ENCODE results near the gene KRTAP10-6.
"Not testable (repeated sequence)": the region's sequence is repeated elsewhere in the genome, so short reads cannot be mapped to it uniquely, and the experiment has no call there.

The KRTAP10-6 gene

GRCh38 chr21:44578371-44579055, 13.8 kb downstream of the KRTAP10-6 start:
- no peak for DNase-seq (ENCODE audit: low spot score)

- no peak for DNase-seq (ENCODE audit: low spot score)
Observed at GRCh38 chr21:44576025-44576420, 16.3 kb downstream of the KRTAP10-6 start.

- no peak for DNase-seq (ENCODE audit: low spot score)
Observed at GRCh38 chr21:44575307-44576024, 16.8 kb downstream of the KRTAP10-6 start.

GRCh38 chr21:44574457-44575306, 17.6 kb downstream of the KRTAP10-6 start:
- DNase-seq (ENCODE audit: low spot score): no peak

GRCh38 chr21:44573630-44574456, 18.5 kb downstream of the KRTAP10-6 start, which contains the start of gene KRTAP10-4:
KRTAP10-4 (plus strand) TSS chr21:44573729; CDS start chr21:44573759, 30 bp downstream.
- not testable (repeated sequence) for DNase-seq (ENCODE audit: low spot score)

- DNase-seq (ENCODE audit: low spot score): no peak
Observed at GRCh38 chr21:44572959-44573583, 19.2 kb downstream of the KRTAP10-6 start.

GRCh38 chr21:44571844-44572782, 20.2 kb downstream of the KRTAP10-6 start:
- DNase-seq (ENCODE audit: low spot score): no peak

- no peak for DNase-seq (ENCODE audit: low spot score)
Observed at GRCh38 chr21:44571296-44571695, 21.0 kb downstream of the KRTAP10-6 start.

GRCh38 chr21:44569861-44570517, 22.3 kb downstream of the KRTAP10-6 start:
- no peak for DNase-seq (ENCODE audit: low spot score)

GRCh38 chr21:44568667-44569556, 23.4 kb downstream of the KRTAP10-6 start:
- no peak for DNase-seq (ENCODE audit: low spot score)

GRCh38 chr21:44568261-44568660, 24.0 kb downstream of the KRTAP10-6 start:
- no peak for DNase-seq (ENCODE audit: low spot score)

- DNase-seq (ENCODE audit: low spot score): no peak
Observed at GRCh38 chr21:44567481-44568171, 24.7 kb downstream of the KRTAP10-6 start.

GRCh38 chr21:44566403-44566802, 25.9 kb downstream of the KRTAP10-6 start:
- DNase-seq (ENCODE audit: low spot score): no peak

- DNase-seq (ENCODE audit: low spot score): no peak
Observed at GRCh38 chr21:44564886-44565598, 27.3 kb downstream of the KRTAP10-6 start.

GRCh38 chr21:44564099-44564498, 28.2 kb downstream of the KRTAP10-6 start:
- DNase-seq (ENCODE audit: low spot score): no peak

GRCh38 chr21:44558695-44559094, 33.6 kb downstream of the KRTAP10-6 start, which contains the start of gene KRTAP10-3:
KRTAP10-3 (minus strand) TSS chr21:44558795; CDS start chr21:44558715, 80 bp downstream.
- DNase-seq (ENCODE audit: low spot score): no peak

- DNase-seq (ENCODE audit: low spot score): not testable (repeated sequence)
Observed at GRCh38 chr21:44558329-44558675, 34.0 kb downstream of the KRTAP10-6 start.
